HEK293T (cell line): ENCODE results near the gene PEA15.

ENCODE experiments used
- ARNT ChIP-seq: fragments of 450-650 bp; IDR thresholded peaks from 2 replicates; pipeline ENCODE4 v1.6.1; 2017; ENCODE audit warnings: mild to moderate bottlenecking
- BHLHE40 ChIP-seq: fragments of 450-650 bp; IDR thresholded peaks from 2 replicates; pipeline ENCODE4 v1.6.1; 2016; ENCODE audit warnings: mild to moderate bottlenecking, moderate library complexity, borderline replicate concordance
- CTBP1 ChIP-seq: fragments of 450-650 bp; IDR thresholded peaks from 2 replicates; pipeline ENCODE4 v1.6.1; 2016; ENCODE audit warnings: borderline replicate concordance
- ELF4 ChIP-seq: fragments of 450-650 bp; IDR thresholded peaks from 2 replicates; pipeline ENCODE4 v1.6.1; 2017; ENCODE audit warnings: antibody characterized with exemption
- FOXA1 ChIP-seq: fragments of 450-650 bp; IDR thresholded peaks from 2 replicates; pipeline ENCODE4 v1.6.1; 2016; ENCODE audit warnings: mild to moderate bottlenecking
- FOXM1 ChIP-seq: fragments of 450-650 bp; IDR thresholded peaks from 2 replicates; pipeline ENCODE4 v1.6.1; 2017; ENCODE audit warnings: mild to moderate bottlenecking, borderline replicate concordance
- L3MBTL2 ChIP-seq: fragments of 450-650 bp; conservative IDR thresholded peaks from 2 replicates; pipeline ENCODE4 v1.6.1; 2016; ENCODE audit warnings: mild to moderate bottlenecking
- LEF1 ChIP-seq: fragments of 450-650 bp; IDR thresholded peaks from 2 replicates; pipeline ENCODE4 v1.6.1; 2017; ENCODE audit warnings: mild to moderate bottlenecking, borderline replicate concordance
- NFRKB ChIP-seq: fragments of 450-650 bp; IDR thresholded peaks from 2 replicates; pipeline ENCODE4 v1.6.1; 2016; ENCODE audit warnings: mild to moderate bottlenecking, moderate library complexity
- SP1 ChIP-seq: fragments of 450-650 bp; IDR thresholded peaks from 2 replicates; pipeline ENCODE4 v1.6.1; 2017
- SUZ12 ChIP-seq: fragments of 450-650 bp; IDR thresholded peaks from 2 replicates; pipeline ENCODE4 v1.6.1; 2016; ENCODE audit warnings: mild to moderate bottlenecking
- TARDBP ChIP-seq: fragments of 450-650 bp; IDR thresholded peaks from 2 replicates; pipeline ENCODE4 v1.6.1; 2016
- ZNF384 ChIP-seq: fragments of 450-650 bp; IDR thresholded peaks from 2 replicates; pipeline ENCODE4 v1.6.1; 2016
- TF ChIP-seq, protein P1 (sequence below): fragments of 450-650 bp; IDR thresholded peaks from 2 replicates; pipeline ENCODE4 v1.6.1; 2016

DNA sequence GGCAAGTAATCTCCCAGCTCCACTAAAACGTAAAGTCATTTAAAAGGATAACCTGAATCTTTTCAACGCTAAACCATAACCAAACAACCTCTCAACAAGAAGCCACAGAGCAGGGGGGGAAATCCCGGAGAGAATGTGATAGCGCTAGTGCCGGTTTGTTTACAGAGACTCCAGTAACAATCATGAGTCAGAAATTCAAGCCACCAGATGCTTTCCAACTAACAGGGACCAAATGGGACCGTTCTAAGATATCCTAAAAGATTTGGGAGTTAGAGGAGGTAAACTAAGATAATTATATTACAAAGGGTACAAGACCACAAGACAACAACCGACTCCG, 56.3 kb downstream of the PEA15 start:
- TF ChIP-seq FOXA1 = no peak
- TF ChIP-seq ZNF384 = no peak
- TF ChIP-seq TARDBP = no peak
- no peak for TF ChIP-seq ELF4
- no peak for TF ChIP-seq SUZ12
- no peak for TF ChIP-seq BHLHE40
- no peak for TF ChIP-seq SP1
- no peak for TF ChIP-seq ARNT
- TF ChIP-seq FOXM1 = no peak
- no peak for TF ChIP-seq CTBP1
- no peak for TF ChIP-seq LEF1
- TF ChIP-seq, protein P1, sequence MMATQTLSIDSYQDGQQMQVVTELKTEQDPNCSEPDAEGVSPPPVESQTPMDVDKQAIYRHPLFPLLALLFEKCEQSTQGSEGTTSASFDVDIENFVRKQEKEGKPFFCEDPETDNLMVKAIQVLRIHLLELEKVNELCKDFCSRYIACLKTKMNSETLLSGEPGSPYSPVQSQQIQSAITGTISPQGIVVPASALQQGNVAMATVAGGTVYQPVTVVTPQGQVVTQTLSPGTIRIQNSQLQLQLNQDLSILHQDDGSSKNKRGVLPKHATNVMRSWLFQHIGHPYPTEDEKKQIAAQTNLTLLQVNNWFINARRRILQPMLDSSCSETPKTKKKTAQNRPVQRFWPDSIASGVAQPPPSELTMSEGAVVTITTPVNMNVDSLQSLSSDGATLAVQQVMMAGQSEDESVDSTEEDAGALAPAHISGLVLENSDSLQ = no peak
- TF ChIP-seq NFRKB = no peak
- no peak for TF ChIP-seq L3MBTL2
